GM12878 (cell line): ENCODE results near the gene NOD1. TPM values are rescaled to one million over a fixed set of nuclear protein-coding genes. Genes with fewer than 3 reads are reported as not detected.

Experiments used
- ATF3 ChIP-seq: IDR thresholded peaks from 2 replicates; pipeline ENCODE4 v1.6.1; 2011; ENCODE audit warnings: low read depth, mild to moderate bottlenecking, low read length, moderate library complexity, borderline replicate concordance; ENCODE audit errors: extremely low read depth
- ATF7 ChIP-seq: fragments of 450-650 bp; IDR thresholded peaks from 2 replicates; pipeline ENCODE4 v1.6.1; 2016; ENCODE audit warnings: low read depth, mild to moderate bottlenecking
- BCL11A ChIP-seq: IDR thresholded peaks from 2 replicates; pipeline ENCODE4 v1.6.1; 2011; ENCODE audit warnings: low read depth, low read length
- BCL3 ChIP-seq: IDR thresholded peaks from 2 replicates; pipeline ENCODE4 v1.6.1; 2011; ENCODE audit warnings: borderline replicate concordance, low read depth, mild to moderate bottlenecking, moderate library complexity, low read length; ENCODE audit not compliant: insufficient read depth, poor library complexity, severe bottlenecking
- BHLHE40 ChIP-seq, 2 experiments: fragments of 450-650 bp in 1 of 2; IDR thresholded peaks; 2 replicates each; pipeline ENCODE4 v1.6.1; 2011 to 2017; ENCODE audit warnings: low read depth in 2 of 2, borderline replicate concordance in 1 of 2, improper control_type of control experiment in 1 of 2, low read length in 1 of 2, mild to moderate bottlenecking in 1 of 2
- E2F8 ChIP-seq: fragments of 450-650 bp; IDR thresholded peaks from 2 replicates; pipeline ENCODE4 v1.6.1; 2018; ENCODE audit warnings: mild to moderate bottlenecking, low read depth, moderate library complexity; ENCODE audit not compliant: partially characterized antibody
- EGR1 ChIP-seq, 2 experiments: IDR thresholded peaks; 1 replicate in 1 of 2; 2 replicates in 1 of 2; pipeline ENCODE4 v1.6.1; 2011 to 2012; ENCODE audit warnings: low read depth in 2 of 2, low read length in 2 of 2, borderline replicate concordance in 1 of 2, mild to moderate bottlenecking in 1 of 2, moderate library complexity in 1 of 2
- MYC ChIP-seq: IDR thresholded peaks from 2 replicates; pipeline ENCODE4 v1.6.1; 2011; ENCODE audit warnings: mild to moderate bottlenecking, low read length, moderate library complexity, inconsistent platforms; ENCODE audit not compliant: insufficient read depth, insufficient replicate concordance, insufficient read length, severe bottlenecking
- NFYA ChIP-seq: IDR thresholded peaks from 2 replicates; pipeline ENCODE4 v1.6.1; 2011; ENCODE audit warnings: low read depth, mild to moderate bottlenecking, low read length, improper control_type of control experiment, borderline replicate concordance
- POLR2AphosphoS5 ChIP-seq: IDR thresholded peaks from 2 replicates; pipeline ENCODE4 v1.6.1; 2011; ENCODE audit warnings: mild to moderate bottlenecking, low read length, inconsistent platforms
- RB1 ChIP-seq: fragments of 450-650 bp; formaldehyde crosslinking; IDR thresholded peaks from 2 replicates; pipeline ENCODE4 v1.6.1; 2017; ENCODE audit warnings: mild to moderate bottlenecking, borderline replicate concordance
- REST ChIP-seq: IDR thresholded peaks from 2 replicates; pipeline ENCODE4 v1.6.1; 2012; ENCODE audit warnings: mild to moderate bottlenecking, low read depth, low read length
- SIN3A ChIP-seq: IDR thresholded peaks from 2 replicates; pipeline ENCODE4 v1.6.1; 2012; ENCODE audit warnings: low read depth, low read length, improper control_type of control experiment
- ZNF24 ChIP-seq: fragments of 450-650 bp; IDR thresholded peaks from 2 replicates; pipeline ENCODE4 v1.6.1; 2017; ENCODE audit warnings: antibody characterized with exemption, mild to moderate bottlenecking
- ZNF274 ChIP-seq: IDR thresholded peaks from one replicate; pipeline ENCODE4 v1.8.0; 2011; ENCODE audit not compliant: insufficient read length, insufficient read depth
- ZNF384 ChIP-seq: IDR thresholded peaks from 2 replicates; pipeline ENCODE4 v1.6.1; 2012; ENCODE audit warnings: low read depth, mild to moderate bottlenecking, low read length, improper control_type of control experiment, borderline replicate concordance
- ZNF687 ChIP-seq: fragments of 450-650 bp; IDR thresholded peaks from 2 replicates; pipeline ENCODE4 v1.6.1; 2017; ENCODE audit warnings: mild to moderate bottlenecking, moderate library complexity
- polyA plus RNA-seq, 11 experiments: library from polyadenylated mRNA; depleted of rRNA in 4 of 11; unstranded in 6 of 11; stranded (reverse) in 5 of 11; fragments of >200 nt; fragmentation: Nextera tagmentation in 4 of 11; fragmentation: Illumina TruSeq in 1 of 11; extraction: Ambion mirVana in 4 of 11; extraction: Trizol in 1 of 11; gene quantifications; 1 replicate in 1 of 11; 2 replicates in 10 of 11; pipeline versions ENCODE4 v1.2.1 to v1.2.3, GENCODE V29; 2011 to 2016; ENCODE audit warnings: inconsistent platforms in 2 of 11, missing spikeins in 2 of 11, low read depth in 1 of 11
- total RNA-seq, 4 experiments: library from RNA; depleted of rRNA in 3 of 4; stranded (reverse); fragments of >200 nt in 3 of 4; fragmentation: Illumina TruSeq in 1 of 4; extraction: Trizol in 1 of 4; gene quantifications; 2 replicates each; pipeline versions ENCODE4 v1.2.1 to v1.2.3, GENCODE V29; 2013 to 2021

Gene NOD1
- total and polyA plus RNA-seq, 10 of the 15 experiments (the other 5 are each of a cell fraction or from before 2014, with no cell fraction given), result 1.8 to 14.6 (median 8.9) TPM

GRCh38 chr7:30464231-30464671 lies 14.3 kb downstream of the NOD1 start (continued):
- TF ChIP-seq REST, result no peak
- TF ChIP-seq ATF7, result no peak
- TF ChIP-seq ZNF24, result no peak
- TF ChIP-seq EGR1 (IDR thresholded peaks at IDR 0.05; ENCODE audit: borderline replicate concordance in 1 of 2, low read depth in 2 of 2, low read length in 2 of 2), result no peak
- no peak for TF ChIP-seq ZNF274
- TF ChIP-seq POLR2AphosphoS5, result no peak
- TF ChIP-seq ATF3, result no peak
- no peak for TF ChIP-seq BCL3
- no peak for TF ChIP-seq RB1
- TF ChIP-seq BHLHE40 (IDR thresholded peaks at IDR 0.05; ENCODE audit: borderline replicate concordance in 1 of 2, low read depth in 2 of 2, low read length in 1 of 2), result no peak
- TF ChIP-seq ZNF384, result no peak
- TF ChIP-seq E2F8, result no peak
- peak; percentile 59 for TF ChIP-seq ZNF687
- no peak for TF ChIP-seq MYC
- TF ChIP-seq SIN3A, result no peak
- TF ChIP-seq BCL11A, result peak; percentile 39; the same call in 1 of the 2 replicates
- TF ChIP-seq NFYA, result no peak
